Measurements from ENCODE around the gene P2RX7.
"Not testable (repeated sequence)": the region's sequence is repeated elsewhere in the genome, so short reads cannot be mapped to it uniquely, and the experiment has no call there.

The P2RX7 gene

DNA sequence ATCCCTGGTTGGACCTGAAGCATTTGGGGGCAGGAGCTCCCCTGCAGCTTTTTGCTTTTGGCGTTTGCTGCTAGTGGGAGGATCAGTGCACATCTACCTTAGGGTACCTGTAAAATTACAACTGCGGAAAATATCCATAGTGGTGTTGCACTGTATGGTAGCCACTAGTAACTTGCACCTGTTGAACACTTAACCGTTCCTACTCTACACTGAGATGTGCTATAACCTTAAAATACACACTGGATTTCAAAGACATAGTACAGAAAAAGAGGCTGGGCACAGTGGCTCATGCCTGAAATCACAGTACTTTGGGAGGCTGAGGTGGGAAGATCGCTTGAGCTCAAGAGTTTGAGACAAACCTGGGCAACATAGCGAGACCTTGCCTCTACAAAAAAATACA lies 80.2 kb downstream of the P2RX7 start:
- DNase-seq = no peak

DNA sequence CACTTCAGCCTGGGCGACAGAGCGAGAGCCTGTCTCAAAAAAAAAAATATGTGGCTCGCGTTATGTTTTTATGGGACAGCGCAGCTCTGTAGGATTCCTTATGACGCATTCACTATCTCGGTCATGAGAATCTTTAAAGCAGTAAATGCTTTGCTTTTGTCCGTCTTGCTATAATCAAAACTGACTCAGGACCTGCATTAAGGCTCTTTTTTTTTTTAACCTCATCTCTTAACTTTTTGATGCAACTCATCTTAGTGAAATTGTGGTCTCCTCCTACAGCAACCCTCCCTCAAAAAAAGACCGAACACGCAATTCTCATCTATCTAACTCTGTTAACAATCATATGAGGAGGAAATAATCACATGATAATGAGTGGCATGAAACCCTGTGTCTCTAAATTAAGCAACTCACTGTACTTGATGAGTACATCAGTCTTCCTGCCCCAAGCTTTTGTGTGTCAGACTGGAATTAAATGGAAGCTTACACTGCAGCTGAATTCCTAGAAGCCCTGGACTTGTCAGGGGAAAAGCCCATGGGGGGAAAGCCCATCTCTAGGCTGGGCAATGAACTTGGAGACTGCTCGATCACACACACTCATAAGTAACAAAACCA lies 81.6 kb downstream of the P2RX7 start:
- DNase-seq = peak; percentile 31

DNA sequence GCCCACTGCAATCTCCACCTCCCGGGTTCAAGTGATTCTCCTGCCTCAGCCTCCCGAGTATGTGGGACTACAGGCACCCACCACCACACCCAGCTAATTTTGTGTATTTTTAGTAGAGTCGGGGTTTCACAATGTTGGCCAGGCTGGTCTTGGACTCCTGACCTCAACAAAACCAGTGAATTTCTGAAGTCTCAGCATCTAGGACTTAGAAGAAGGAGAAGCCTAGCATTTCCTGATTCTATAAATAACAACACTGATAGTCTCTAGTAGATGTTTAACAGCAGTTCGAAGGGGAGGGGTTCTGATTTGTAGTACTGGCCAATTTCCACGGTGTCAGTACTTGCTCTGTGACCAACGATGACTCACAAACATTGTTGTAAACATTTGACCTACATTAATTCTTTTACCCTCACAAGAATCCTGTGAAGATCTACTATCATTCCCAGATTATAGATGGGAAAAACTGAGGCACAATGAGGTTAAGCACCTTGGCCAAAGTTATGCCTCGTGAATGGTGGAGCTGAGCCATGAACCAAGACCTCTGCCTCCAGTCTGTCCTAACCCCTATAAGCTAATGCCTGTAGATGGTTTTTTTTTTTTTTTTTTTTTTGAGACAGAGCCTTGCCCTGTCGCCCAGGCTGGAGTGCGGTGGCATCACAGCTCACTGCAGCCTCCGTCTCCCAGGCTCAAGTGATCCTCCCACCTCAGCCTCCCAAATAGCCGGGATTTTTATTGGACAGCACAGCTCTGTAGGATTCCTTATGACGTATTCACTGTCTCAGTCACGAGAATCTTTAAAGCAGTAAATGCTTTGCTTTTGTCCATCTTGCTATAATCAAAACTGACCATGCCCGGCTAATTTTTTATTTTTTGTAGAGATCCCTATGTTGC lies 82.4 kb downstream of the P2RX7 start:
- peak; percentile 46 for DNase-seq

DNA sequence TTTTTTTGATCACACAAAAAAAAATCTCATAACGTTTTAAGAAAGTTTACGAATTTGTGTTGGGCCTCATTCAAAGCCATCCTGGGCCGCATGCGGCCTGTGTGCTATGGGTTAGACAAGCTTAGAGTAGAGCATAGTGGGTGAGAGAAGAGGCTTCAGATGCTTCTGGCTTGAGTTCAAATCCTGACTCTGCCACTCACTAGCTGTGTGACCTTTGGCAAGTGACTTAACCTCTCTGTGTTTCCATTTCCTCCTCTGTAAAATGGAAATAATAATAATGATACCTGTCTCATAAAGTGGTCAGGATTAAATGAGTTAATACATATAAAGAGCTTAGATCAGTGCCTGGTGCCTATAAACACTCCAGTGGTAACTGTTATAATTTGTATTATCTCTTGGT lies 83.4 kb downstream of the P2RX7 start:
- DNase-seq = no peak

DNA sequence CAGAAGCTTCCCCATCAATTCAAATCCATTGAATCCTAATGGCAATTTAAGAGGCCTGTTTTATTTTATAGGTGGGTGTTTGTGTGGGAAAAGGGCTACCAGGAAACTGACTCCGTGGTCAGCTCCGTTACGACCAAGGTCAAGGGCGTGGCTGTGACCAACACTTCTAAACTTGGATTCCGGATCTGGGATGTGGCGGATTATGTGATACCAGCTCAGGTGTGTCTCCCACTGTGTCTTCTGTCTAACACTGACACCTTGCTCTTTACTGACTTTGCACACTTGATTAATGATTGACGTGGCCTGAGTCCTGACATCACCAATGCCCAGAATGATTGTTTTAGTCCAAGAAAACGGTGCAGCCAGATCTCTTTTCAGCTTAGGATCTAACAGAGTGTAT lies 84.4 kb downstream of the P2RX7 start:
- DNase-seq = no peak

DNA sequence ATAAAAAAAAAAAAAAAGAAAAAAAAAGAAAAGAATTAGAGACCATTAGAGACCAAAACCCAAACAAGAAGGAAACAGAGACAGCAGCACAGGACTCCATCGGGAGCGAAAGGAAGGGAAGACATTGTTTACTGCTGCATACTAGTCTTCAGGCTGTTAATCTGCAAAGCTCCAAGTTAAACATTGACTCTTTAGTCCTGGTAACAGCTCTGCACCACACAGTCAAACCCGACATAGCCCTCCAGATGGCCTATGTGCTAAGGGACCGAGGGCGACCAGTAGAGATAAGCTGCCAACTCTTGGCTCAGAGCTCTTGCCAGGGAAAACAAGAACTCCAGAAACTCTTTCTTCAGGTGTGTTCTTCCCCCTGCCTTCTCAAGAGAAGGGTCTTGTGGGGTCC lies 85.1 kb downstream of the P2RX7 start:
- no peak for DNase-seq

DNA sequence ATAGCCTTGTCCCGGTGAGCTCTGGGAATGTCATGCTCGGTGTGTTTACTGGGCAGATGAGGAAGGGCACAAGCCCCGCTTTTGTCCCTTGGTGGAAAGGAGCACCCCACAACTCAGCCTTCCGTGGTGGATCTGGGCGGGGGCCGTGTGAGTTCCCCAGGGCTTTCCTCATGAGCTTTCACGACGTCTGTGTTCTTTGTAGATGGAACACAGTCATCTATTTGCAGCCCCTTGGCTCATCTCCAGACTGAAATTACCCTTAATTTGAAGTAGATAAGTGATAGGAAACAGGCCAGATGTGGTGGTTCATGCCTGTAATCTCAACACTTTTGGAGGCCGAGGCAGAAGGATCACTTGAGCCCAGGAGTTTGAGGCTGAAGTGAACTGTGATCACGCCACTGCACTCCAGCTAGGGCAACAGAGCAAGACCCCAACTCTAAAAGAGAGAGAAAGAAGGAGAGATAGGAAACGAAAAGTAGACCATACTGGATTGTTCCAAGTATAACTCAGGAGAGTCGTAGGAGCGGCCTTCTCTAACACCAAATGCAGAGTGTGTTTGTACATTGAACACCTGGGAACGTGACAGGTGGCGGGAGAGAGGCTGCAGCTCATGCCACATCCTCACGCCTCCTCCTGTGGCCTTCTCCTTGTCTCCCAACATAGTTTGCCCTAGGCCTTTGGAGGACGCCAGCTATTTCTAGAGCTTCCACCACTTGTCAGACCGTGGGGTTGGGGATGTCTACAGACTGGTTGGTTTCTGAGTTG lies 86.1 kb downstream of the P2RX7 start:
- DNase-seq = no peak

DNA sequence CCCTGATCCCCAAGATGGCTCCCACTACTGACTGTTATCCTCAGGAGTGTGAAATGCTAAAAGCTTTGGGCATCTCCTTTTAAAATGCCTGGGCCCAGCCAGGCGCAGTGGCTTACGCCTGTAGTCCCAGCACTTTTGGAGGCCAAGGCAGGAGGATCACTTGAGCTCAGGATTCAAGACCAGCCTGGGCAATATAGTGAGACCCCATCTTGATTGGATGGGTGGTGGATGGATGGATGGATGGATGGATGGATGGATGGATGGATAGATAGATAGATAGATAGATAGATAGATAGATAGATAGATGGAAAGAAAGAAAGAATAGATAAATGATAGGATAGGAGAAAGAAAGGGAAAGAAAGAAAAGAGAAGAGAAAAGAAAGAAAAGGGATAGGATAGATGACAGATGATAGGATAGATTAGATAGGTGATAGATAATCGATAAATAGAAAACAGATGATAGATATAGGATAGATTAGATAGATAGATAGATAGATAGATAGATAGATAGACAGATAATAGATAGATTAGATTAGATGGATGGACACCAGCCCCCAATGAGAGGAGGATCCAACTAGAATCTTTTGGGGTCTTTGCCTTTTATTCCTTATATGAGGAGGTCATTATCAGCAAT lies 86.8 kb downstream of the P2RX7 start:
- no peak for DNase-seq

DNA sequence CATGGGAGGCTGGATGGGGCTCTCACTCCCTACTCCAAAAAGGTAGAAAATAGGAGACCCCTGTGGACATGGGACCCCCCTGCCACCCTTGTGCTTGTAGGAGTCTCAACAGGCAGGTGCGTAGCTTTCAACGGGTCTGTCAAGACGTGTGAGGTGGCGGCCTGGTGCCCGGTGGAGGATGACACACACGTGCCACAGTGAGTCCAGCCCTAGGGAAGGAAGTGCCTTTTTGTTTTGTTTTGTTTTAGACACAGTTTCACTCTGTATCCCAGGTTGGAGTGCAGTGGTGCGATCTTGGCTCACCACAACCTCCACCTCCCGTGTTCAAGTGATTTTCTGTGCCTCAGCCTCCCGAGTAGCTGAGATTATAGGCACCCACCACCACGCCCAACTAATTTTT lies 90.2 kb downstream of the P2RX7 start:
- DNase-seq = peak; percentile 31

DNA sequence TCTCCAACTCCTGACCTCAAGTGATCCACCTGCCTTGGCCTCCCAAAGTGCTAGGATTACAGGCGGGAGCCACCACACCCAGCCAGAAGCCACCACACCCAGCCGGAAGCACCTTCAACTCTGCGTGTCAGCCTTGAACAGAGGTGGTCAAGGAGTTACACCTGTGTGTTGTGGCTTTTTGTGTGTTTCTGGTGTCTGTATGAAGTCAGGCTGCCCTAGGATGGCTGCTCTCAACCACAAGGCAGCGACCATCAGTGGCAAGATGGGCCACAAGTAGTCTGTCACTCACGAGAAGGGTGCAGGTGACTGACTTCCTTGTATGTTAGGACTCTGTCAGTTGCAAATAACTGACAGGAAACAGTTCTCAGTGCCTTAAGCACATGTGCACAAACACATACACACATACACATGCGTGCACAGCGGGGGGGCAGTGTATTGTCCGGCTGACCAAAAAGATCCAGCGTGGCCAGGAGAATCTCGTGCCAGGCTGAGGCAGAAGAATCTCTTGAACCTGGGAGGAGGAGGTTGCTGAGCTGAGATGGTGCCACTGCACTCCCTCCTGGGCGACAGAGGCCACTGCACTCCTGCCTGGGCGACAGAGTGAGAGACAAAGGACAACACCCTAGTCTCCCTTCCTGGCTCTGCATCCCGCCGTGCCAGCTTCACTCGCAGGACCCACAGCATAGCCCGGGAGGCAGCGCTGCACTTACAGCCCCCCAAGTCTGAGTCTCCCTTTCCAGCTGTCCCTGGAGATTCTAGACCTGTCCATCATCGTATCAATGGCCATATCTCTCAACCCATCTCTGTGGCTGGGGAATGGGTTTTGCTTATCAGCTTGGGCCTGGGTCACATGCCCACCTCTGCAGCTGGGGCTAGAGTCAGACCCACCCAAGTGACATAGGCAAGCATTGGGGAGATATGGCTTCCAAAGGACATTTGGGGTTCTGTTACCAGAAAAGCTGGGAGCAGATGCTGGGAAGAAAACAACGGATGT lies 90.9 kb downstream of the P2RX7 start:
- DNase-seq = peak; percentile 50

DNA sequence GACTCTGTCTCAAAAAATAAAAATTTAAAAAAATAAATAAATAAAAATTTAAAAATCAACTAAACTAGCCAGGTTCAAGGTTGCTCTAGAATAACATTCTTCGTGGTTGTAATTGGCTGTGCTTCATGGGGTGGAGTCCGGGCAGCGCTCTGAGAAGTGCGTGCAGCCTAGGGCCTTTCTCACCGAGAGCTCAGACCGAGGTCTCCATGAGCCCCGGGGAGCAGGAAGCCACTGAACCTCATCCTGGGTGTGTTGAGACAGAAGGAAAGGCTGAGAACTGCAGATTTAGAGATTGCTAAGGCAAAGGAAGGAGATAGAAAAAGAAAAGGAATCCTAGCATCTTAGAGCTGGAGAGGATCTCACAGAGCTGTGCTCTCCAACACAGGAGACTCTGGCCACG lies 91.9 kb downstream of the P2RX7 start:
- DNase-seq = peak; percentile 61

DNA sequence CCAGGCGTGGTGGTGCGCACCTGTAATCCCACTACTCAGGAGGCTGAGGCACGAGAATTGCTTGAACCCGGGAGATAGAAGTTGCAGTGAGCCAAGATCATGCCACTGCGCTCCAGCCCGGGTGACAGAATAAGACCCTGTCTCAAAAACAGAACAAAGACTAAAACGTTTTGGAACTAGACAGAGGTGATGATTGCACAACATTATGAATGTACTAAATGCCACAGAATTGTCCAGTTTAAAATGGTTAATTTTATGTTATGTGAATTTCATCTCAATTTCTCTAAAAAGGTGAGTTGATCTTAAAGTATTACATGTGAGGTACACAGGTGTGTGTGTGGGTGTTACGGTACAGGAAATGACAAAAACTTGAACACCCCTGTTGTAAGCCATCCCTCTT lies 93.7 kb downstream of the P2RX7 start:
- DNase-seq = no peak

DNA sequence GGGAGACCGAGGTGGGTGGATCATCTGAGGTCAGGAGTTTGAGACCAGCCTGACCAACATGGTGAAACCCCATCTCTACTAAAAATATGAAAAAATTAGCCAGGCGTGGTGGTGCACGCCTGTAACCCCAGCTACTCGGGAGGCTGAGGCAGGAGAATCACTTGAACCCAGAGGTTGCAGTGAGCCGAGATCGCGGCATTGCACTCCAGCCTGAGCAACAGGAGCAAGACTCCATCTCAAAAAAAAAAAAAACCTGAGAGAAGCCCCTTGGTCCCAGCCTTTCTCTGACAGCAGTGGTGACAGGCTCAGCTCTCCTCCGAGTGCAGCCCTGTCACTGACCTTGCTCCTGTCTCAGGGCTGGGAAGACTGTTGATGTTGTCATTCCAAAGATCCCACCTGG lies 94.2 kb downstream of the P2RX7 start:
- not testable (repeated sequence) for DNase-seq

DNA sequence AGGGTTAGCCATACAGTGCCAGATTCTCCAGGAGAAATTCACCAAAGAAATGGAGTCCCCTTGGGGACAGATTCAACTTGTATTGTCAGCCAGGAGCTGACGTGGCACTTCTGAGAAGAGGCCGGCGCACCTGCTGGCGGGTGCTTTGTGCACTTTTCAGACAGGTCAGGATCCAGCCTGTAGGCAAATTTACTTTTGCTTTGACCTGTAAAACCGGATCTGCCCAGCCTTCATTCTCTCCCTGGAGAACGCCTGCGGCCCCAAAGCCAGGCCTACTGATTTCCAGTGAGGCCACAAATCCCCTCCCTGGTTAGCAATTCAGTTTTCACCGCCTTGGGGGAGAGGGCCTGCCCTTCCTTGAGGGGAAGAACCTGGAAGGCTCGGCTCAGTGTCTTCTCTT lies 94.6 kb downstream of the P2RX7 start:
- DNase-seq = no peak

DNA sequence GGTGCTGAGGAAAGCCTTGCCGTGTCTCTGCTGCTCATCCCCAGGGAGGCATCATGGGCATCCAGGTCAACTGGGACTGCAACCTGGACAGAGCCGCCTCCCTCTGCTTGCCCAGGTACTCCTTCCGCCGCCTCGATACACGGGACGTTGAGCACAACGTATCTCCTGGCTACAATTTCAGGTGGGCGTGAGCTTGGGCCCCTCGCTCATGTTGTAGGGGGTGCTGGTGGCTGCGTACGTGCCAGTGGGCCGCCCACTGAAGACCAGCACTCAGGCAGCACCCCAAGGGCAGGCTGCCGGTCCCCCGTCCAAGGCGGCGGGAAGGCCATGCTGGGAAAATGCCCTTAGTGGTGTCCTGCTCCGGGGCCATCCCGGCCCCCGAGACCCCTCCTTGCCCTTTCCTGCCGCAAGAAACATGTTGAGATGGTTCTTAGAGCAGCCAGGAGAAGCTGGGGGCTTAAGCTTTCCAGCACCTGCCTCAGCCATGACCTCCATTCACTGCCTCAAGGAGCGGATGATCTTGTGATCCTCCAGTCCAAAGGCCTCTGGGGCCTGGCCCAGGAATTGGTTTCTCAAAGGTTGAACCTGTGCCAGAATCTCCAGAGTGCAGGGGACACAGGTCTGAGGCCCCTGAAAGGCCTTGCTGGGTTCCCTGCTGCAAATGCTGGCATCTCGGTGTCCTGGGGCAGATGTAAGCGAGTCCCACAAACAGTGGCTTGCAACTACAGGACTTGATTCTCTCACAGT lies 96.4 kb downstream of the P2RX7 start:
- no peak for DNase-seq

DNA sequence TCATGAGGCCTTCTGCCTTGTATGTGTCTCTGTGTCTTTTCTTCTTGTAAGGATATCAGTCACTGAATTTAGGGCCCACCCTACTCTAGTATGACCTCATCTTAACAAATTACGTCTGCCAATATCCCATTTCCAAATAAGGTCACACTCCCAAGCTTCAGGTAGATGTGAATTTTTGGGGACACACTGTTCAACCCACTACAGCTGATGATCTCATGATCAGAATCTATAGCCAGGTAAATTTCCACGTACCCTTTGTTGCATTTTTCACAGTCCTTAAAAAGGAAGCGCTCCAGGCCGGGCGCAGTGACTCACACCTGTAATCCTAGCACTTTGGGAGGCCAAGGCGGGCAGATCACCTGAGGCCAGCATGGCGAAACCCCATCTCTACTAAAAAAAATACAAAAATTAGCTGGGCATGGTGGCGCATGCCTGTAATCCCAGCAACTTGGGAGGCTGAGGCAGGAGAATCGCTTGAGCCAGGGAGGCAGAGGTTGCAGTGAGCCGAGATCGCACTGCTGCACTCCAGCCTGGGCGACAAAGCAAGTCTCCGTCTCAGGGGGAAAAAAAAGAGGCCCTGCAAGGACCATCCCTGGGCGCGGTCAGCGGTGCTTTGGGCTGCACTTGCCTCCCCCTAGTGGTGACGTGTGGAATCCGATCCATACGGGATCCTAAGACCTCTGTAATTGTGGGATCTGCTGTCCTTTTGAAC lies 97.3 kb downstream of the P2RX7 start:
- DNase-seq = peak; percentile 65

DNA sequence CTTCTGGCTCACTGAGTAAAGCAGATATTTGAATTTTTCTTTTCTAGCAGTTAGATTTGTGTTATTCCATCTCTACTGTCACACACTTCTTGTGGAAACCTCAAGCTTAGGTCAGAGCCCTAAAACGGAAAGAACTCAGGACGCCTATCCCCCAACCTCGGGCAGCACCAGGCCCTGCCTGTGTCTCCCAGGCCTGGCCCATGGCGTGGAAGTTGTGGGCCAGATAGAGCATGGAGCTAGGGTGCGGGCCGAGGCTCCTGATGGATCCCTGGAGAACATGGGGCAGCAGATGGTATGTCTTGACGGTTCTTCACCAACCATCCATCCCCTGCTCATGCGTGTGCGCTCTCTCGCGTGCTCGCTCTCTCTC lies 97.8 kb downstream of the P2RX7 start:
- DNase-seq = no peak

DNA sequence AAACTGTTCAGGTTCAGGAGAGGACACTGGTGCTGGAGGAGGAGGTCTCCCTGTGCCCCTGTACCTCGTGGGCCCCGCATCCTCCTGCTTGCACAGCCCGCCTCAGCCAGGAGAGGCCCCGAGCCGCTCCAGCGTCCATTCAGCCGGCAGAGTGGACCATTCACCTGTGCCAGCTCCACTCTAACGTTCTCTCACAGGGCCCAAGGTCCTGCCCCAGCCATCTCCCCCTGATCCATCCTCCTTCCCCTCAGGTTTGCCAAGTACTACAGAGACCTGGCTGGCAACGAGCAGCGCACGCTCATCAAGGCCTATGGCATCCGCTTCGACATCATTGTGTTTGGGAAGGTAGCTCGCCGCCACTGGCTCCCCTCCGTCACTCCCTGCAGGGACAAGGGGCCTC lies 99.5 kb downstream of the P2RX7 start:
- no peak for DNase-seq

DNA sequence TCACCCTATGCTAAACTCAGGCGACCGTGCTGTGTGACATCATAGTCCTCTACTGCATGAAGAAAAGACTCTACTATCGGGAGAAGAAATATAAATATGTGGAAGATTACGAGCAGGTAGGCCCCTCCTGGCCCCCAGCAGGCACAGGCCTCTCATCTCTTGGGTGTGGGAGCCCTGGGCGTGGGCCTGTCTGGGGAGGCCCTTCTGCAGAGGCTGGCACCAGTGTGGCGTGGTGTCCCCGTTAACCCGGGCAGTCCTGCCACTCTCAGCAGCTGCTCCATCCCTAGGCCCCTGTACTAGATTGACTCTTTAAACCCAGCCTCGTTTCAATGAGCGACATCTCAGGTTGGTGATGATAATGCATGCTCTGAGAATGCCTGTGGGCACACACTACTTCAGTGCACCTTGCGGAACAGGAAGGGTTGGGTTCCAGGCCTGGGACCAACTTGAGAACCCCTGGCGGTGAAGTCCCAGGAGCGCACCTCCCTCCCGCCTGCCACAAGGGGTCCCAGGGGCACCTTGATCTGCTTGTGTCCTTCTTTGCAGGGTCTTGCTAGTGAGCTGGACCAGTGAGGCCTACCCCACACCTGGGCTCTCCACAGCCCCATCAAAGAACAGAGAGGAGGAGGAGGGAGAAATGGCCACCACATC lies 100.4 kb downstream of the P2RX7 start:
- no peak for DNase-seq

DNA sequence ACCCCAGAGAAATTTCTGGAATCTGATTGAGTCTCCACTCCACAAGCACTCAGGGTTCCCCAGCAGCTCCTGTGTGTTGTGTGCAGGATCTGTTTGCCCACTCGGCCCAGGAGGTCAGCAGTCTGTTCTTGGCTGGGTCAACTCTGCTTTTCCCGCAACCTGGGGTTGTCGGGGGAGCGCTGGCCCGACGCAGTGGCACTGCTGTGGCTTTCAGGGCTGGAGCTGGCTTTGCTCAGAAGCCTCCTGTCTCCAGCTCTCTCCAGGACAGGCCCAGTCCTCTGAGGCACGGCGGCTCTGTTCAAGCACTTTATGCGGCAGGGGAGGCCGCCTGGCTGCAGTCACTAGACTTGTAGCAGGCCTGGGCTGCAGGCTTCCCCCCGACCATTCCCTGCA lies 100.9 kb downstream of the P2RX7 start:
- DNase-seq = no peak
